K562 treated with DMSO at 1 percent for 12 hours (cell line): ENCODE measurements around the gene TMEM271. TPM values are rescaled to one million over a fixed set of nuclear protein-coding genes. Genes with fewer than 3 reads are reported as not detected.

Experiments
- total RNA-seq: library from RNA; unstranded; fragments of 300-600 nt; gene quantifications from 2 replicates; pipeline ENCODE4 v1.2.3, GENCODE V29; 2022; ENCODE audit not compliant: insufficient read depth

The TMEM271 gene, protein sequence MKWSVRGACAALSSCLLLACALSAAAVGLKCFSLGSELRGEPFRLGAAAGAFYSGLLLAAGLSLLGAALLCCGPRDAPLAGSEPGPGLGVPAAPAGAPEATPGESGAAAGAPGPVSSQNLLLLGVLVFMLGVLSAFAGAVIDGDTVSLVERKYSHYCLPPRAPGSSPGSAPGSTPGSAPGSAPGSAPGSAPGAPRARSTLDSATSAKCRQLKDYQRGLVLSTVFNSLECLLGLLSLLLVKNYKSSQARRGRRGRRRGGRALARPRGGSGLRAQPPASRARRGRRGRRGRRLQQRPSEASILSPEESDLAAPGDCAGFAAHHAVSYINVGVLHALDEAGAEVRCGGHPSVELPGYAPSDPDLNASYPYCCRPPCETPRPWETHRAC
- not detected in 2 replicates for total RNA-seq

DNA sequence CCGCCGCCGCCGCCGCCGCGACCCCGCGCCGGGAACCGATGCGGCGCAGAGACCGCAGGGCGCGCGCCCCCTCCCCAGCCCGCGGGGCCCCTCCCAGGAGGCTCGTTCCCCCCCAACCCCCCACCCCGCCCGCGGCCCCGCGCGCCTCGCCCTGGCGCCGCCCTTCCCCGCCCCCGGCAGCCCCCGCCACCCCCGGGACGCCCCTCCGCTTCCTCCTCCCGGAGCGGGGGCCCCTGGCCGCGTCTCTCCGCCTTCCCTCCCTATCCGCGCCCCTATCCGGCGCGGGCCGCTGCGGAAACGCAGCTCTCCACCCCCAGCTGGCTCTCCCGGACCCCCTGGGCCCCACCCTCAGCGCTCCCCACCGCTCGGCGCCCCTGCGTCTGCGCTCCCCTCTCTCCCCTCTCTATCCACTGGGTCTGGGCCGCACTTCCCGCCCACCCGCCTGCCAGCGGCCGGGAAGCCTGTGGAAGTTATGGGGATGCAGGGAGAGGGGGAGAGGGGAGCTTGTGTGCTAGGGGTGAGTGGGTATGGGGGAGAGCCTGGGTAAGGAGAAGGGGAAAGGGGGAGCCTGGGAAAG lies at the start of gene TMEM271:
Gene TMEM271 (minus strand): TSS at position 51 of the 577 bp plus-strand sequence. CDS start 233 bp downstream, outside the sequence.

DNA sequence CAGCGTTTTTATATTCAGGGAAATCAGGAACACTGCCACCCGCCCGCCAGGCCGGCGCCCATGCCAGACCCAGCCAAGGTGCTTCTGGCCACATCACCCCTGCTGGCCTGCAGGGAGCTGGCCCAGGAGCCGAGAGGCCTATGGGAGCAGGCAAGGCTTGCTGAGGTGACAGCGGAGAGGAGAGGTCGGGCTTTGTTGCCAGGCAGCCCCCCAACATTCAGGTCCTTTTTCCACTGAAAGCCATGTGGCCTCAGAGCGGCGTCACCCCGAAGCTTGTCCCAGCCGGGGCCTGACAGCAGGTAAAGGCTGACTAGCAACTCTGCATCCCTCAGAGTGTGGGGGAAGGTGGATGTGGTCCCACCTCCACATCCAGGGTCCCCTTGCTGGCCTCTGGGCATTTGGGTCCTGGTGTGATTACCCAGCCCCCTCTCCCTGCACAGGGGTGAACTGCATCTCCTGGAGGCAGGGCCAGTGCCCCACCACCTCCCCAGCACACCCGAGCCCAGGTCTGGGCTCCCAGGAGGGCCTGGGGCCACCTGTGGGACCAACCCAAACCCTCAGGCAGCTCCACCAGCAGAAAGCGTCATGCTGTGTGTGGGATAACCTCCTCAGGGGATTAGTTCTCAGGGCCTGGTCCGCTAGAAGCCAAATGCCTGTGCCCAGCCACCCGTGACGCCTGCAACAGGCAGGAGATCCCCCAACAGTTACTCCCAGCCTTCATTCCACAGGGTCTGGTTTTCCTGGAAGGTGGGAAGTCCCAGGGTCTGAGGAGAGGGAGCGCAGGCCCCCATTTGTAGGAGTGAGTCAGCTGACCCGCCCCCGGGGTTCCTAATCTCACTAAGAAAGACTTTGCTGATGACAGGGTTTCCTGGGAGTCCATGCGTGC lies 48.9 kb upstream of the TMEM271 start, which contains the start of gene PDE6B:
Gene PDE6B (plus strand): TSS at position 869 of the 886 bp plus-strand sequence. CDS start 54 bp downstream, outside the sequence.

Other genes with a start within 250 kb of the TMEM271 start
- gene ZNF141, start 238.5 kb downstream of the TMEM271 start, total RNA-seq: not detected in 2 replicates
- 12.2 and 24.1 TPM in 2 replicates for gene ZNF721, start 77.1 kb downstream of the TMEM271 start, total RNA-seq
- gene PIGG, start 77.1 kb downstream of the TMEM271 start, total RNA-seq: 17.4 and 43.6 TPM in 2 replicates
- gene PDE6B, start 49.3 kb upstream of the TMEM271 start, total RNA-seq: not detected in 2 replicates
- gene ATP5ME, start 98.0 kb upstream of the TMEM271 start, total RNA-seq: 253 and 375 TPM in 2 replicates
- 1.5 and 6.2 TPM in 2 replicates for gene MYL5, start 98.2 kb upstream of the TMEM271 start, total RNA-seq
- not detected in 2 replicates for gene SLC49A3, start 112.9 kb upstream of the TMEM271 start, total RNA-seq
- gene PCGF3, start 129.5 kb upstream of the TMEM271 start, total RNA-seq: 36.4 and 41.6 TPM in 2 replicates
- gene CPLX1, start 249.8 kb upstream of the TMEM271 start, total RNA-seq: not detected in 2 replicates